ENCODE measurements around the gene MRPL24. TPM values are rescaled to one million over a fixed set of nuclear protein-coding genes. Genes with fewer than 3 reads are reported as not detected.

The MRPL24 gene
- total and polyA plus RNA-seq, 2 of the 8 experiments (the other 6 are each of a cell fraction or from before 2014, with no cell fraction given) = 29.7 to 35.2 TPM

DNA sequence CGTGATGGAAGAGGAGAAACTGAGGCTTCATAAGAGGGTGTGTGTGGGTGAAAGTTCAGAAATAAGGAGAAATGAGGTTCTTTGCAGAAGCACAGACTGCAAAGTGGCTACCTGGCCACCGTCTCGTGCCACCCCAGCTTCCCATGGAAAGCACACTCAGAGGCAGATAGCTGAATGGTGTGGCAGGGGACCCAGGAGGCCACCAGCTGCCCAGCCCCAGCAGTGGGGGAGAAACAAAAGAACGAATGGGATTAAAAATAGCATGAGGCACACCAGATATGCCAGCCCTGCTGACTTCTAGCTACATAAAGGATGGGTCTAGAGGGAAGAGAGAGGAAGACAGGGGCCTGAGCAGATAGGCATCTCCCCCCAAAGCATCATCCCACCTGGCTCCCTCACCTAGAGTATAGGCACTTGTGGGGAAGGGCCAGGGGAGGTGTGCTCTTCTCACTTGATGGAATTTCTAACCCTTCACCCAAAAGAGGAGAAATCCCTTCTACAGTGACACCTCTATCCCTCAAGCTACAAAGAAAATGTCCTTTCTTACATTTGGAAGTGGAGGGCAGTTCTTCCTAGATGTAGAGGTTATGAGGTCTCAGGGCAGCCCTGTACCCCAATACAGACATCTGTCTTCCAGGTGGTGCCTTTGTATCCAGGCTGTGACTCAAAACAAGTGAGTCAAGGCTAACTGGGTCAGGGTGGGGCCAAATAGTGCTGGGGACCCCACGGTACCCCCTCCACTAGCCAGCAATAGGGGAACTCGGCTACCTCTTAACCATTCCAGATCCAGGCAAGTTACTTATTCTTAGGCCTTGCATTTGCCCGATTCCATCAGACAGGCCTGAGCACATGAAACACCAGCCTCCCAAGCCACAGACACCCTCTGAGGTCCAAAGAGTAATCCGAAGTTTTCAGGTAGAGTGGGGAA is 7.1 kb upstream of the MRPL24 start:
- no peak overlapping the region; the same call in 1 of the 2 replicates for H2BK15ac ChIP-seq (ENCODE audit: low read length)
- peak overlapping the region; percentile 79; the same call in 1 of the 2 replicates for H2AK5ac ChIP-seq (ENCODE audit: low read depth, low read length)
- H4K91ac ChIP-seq (replicated peaks; ENCODE audit: insufficient read length, low read length) = peak overlapping the region; percentile 81
- H3K4me2 ChIP-seq (ENCODE audit: insufficient read depth in 1 of 2, low read depth in 2 of 2, low read length in 2 of 2) = peak overlapping the region; percentile 91 to 99
- H3K27ac ChIP-seq (ENCODE audit: low read depth, low read length) = peak overlapping the region; percentile 92
- peaks cover 12% of the 10 kb centered on the region for H3K23me2 ChIP-seq (ENCODE audit: low read depth, low read length)
- H2BK20ac ChIP-seq (ENCODE audit: low read length) = peak overlapping the region; percentile 25; the same call in 1 of the 2 replicates
- H3K14ac ChIP-seq (ENCODE audit: insufficient read length) = no peak overlapping the region
- ChIA-PET CTCF (ENCODE audit: partially characterized antibody) (interaction anchor here (0.7 to 4.6 kb wide), 16 partner anchors 12 to 91 kb away, joined by 3 to 24 read pairs (median 4); partner anchors contain the start of genes ISG20L2, METTL25B and PRCC), POLR2A (ENCODE audit: partially characterized antibody) (interaction anchor here (0.8 to 10.7 kb wide), 15 partner anchors 9 to 112 kb away, joined by 3 to 214 read pairs (median 5); partner anchors contain the start of genes INSRR, ISG20L2, METTL25B and PRCC)
- peaks cover 30 to 71% of the 10 kb centered on the region in 2 experiments for H3K79me2 ChIP-seq (ENCODE audit: control insufficient read depth in 1 of 2, insufficient read depth in 2 of 2, low read length in 2 of 2)
- peak overlapping the region; percentile 55 for H3K4ac ChIP-seq (replicated peaks; ENCODE audit: insufficient read length, low read depth, low read length)
- H3K18ac ChIP-seq (ENCODE audit: extremely low read depth, low read length) = peak overlapping the region; percentile 96
- peaks cover 35 to 52% (median 35%) of the 10 kb centered on the region in 4 experiments for H3K4me1 ChIP-seq (replicated peaks in 1 of 4; ENCODE audit: control insufficient read depth in 3 of 4, insufficient read depth in 4 of 4, low read length in 3 of 4)
- no peak overlapping the region for H4K8ac ChIP-seq (ENCODE audit: extremely low read depth, insufficient read depth, low read length)
- DNase-seq (ENCODE audit: low read depth in 1 of 2, low spot score in 2 of 2) (no peak), FAIRE-seq (no peak)
- H3K56ac ChIP-seq (replicated peaks; ENCODE audit: insufficient read length, low read depth, low read length) = peak overlapping the region; percentile 65
- no peaks in the 10 kb centered on the region for H3K27me3 ChIP-seq (replicated peaks in 1 of 4; ENCODE audit: control insufficient read depth in 3 of 4, extremely low read depth in 1 of 4, insufficient read depth in 3 of 4, low read length in 3 of 4)
- H3K79me1 ChIP-seq (ENCODE audit: low read depth, low read length) = peaks cover 18% of the 10 kb centered on the region
- WGBS, 2 experiments (ENCODE audit: extremely low coverage in 1 of 2, insufficient coverage in 1 of 2, insufficient read length in 1 of 2, insufficient replicate concordance in 2 of 2, low coverage in 1 of 2, low lambda C conversion rate in 2 of 2, missing lambda C conversion rate in 1 of 2) = 56% methylated on average over 8 of the region's 8 CpGs; no CpG with 5 or more reads in 1 of the 2 experiments
- no peaks in the 10 kb centered on the region for H3K9me3 ChIP-seq (ENCODE audit: insufficient read depth in 2 of 2, low read depth in 1 of 2, low read length in 1 of 2)
- H4K20me1 ChIP-seq (replicated peaks in 1 of 2; ENCODE audit: control insufficient read depth in 1 of 2, insufficient read depth in 2 of 2, low read length in 2 of 2) = peaks cover 0 to 5% of the 10 kb centered on the region in 2 experiments
- H2BK120ac ChIP-seq (replicated peaks; ENCODE audit: low read depth, low read length) = peak overlapping the region; percentile 73
- peak overlapping the region in 3 of 4 experiments; percentile 52 to 65 (median 53); a peak in 5 of 7 replicates for H3K9ac ChIP-seq (replicated peaks in 1 of 4; ENCODE audit: extremely low read depth in 1 of 4, low read depth in 3 of 4, low read length in 3 of 4)
- H4K5ac ChIP-seq (ENCODE audit: insufficient read length, low read depth, low read length) = peak overlapping the region; percentile 80
- peak overlapping the region; percentile 33 to 100 (median 46); a peak in 7 of 8 replicates for H3K4me3 ChIP-seq (ENCODE audit: extremely low read depth in 1 of 4, insufficient read depth in 2 of 4, low read depth in 3 of 4, low read length in 4 of 4)
- H2AFZ ChIP-seq (ENCODE audit: low read length) = no peak overlapping the region
- TF ChIP-seq RBBP5 (IDR thresholded peaks at IDR 0.05; ENCODE audit: borderline replicate concordance, low read depth, low read length) = no peak
- no peak overlapping the region for H3K23ac ChIP-seq (ENCODE audit: insufficient read length)
- peak overlapping the region; percentile 88 for H2BK12ac ChIP-seq (ENCODE audit: low read depth, low read length)
- H3K36me3 ChIP-seq (ENCODE audit: control insufficient read depth in 2 of 4, insufficient read depth in 4 of 4, low read length in 3 of 4) = peaks cover 11 to 21% (median 13%) of the 10 kb centered on the region in 4 experiments; a peak in 6 of 8 replicates
- peak overlapping the region; percentile 89 for H2BK5ac ChIP-seq (ENCODE audit: low read depth, low read length)

All from H1 (cell line).